ENCODE measurements around the gene CNOT4.

The CNOT4 gene

GRCh38 chr7:135335628-135336139, 174.2 kb downstream of the CNOT4 start:
- no peak overlapping the region for H3K4me3 ChIP-seq (ENCODE audit: low read depth, low read length)
- peak; percentile 32; the same call in 1 of the 2 replicates for TF ChIP-seq CTCF (IDR thresholded peaks at IDR 0.05; ENCODE audit: borderline replicate concordance, insufficient read depth, low read depth, low read length)

- TF ChIP-seq CTCF (IDR thresholded peaks at IDR 0.05; ENCODE audit: borderline replicate concordance, insufficient read depth, low read depth, low read length) = no peak
- H3K4me3 ChIP-seq (ENCODE audit: low read depth, low read length) = no peak overlapping the region
Measured at GRCh38 chr7:135334830-135335543, 174.9 kb downstream of the CNOT4 start.

- H3K4me3 ChIP-seq (ENCODE audit: low read depth, low read length) = no peak overlapping the region
- TF ChIP-seq CTCF (IDR thresholded peaks at IDR 0.05; ENCODE audit: borderline replicate concordance, insufficient read depth, low read depth, low read length) = no peak
Measured at GRCh38 chr7:135333946-135334345, 176.0 kb downstream of the CNOT4 start.

- no peak for TF ChIP-seq CTCF (IDR thresholded peaks at IDR 0.05; ENCODE audit: borderline replicate concordance, insufficient read depth, low read depth, low read length)
- no peak overlapping the region for H3K4me3 ChIP-seq (ENCODE audit: low read depth, low read length)
Measured at GRCh38 chr7:135333200-135333599, 176.7 kb downstream of the CNOT4 start.

GRCh38 chr7:135330088-135330487, 179.8 kb downstream of the CNOT4 start:
- H3K4me3 ChIP-seq (ENCODE audit: low read depth, low read length) = no peak overlapping the region
- no peak for TF ChIP-seq CTCF (IDR thresholded peaks at IDR 0.05; ENCODE audit: borderline replicate concordance, insufficient read depth, low read depth, low read length)

GRCh38 chr7:135328526-135328925, 181.4 kb downstream of the CNOT4 start:
- no peak for TF ChIP-seq CTCF (IDR thresholded peaks at IDR 0.05; ENCODE audit: borderline replicate concordance, insufficient read depth, low read depth, low read length)

GRCh38 chr7:135328053-135328452, 181.8 kb downstream of the CNOT4 start:
- H3K4me3 ChIP-seq (ENCODE audit: low read depth, low read length) = no peak overlapping the region
- TF ChIP-seq CTCF (IDR thresholded peaks at IDR 0.05; ENCODE audit: borderline replicate concordance, insufficient read depth, low read depth, low read length) = no peak

More at GRCh38 chr7:135328526-135328925, 181.4 kb downstream of the CNOT4 start:
- no peak overlapping the region for H3K4me3 ChIP-seq (ENCODE audit: low read depth, low read length)
